RWPE1 (cell line): Measurements from ENCODE around the gene SIK3.
"Not testable (repeated sequence)": the region's sequence is repeated elsewhere in the genome, so short reads cannot be mapped to it uniquely, and the experiment has no call there.

Source experiments
- CTCF ChIA-PET: fragments of 350-600 bp; sonication (Branson Sonifier 250); formaldehyde crosslinking; extraction: SDS; loops from one replicate; lab custom pipeline; 2021; lab: Yijun Ruan, JAX
- POLR2A ChIA-PET: fragments of 400-600 bp; formaldehyde crosslinking; extraction: SDS; loops from one replicate; lab custom pipeline; 2020; ENCODE audit warnings: antibody characterized with exemption; ENCODE audit not compliant: low non-redundant PET; lab: Yijun Ruan, JAX
- DNase-seq: peaks from one replicate; pipeline ENCODE4 v3.0.0; 2012; ENCODE audit warnings: low spot score
- H3K27ac ChIP-seq: fragments of 450-650 bp; 2 replicates; pipeline ENCODE4 v1.5.1; 2017
- CTCF ChIP-seq: fragments of 450-650 bp; conservative IDR thresholded peaks from 2 replicates; pipeline ENCODE4 v1.5.1; 2017; ENCODE audit warnings: low read depth, mild to moderate bottlenecking

The SIK3 gene

GRCh38 chr11:117055469-117055868 lies 42.8 kb downstream of the SIK3 start:
- ChIA-PET POLR2A (no interaction called here), CTCF (no interaction called here)
- DNase-seq: no peak
- no peak for TF ChIP-seq CTCF
- no peak overlapping the region for H3K27ac ChIP-seq

GRCh38 chr11:117054382-117054781 lies 43.8 kb downstream of the SIK3 start:
- no peak for DNase-seq
- ChIA-PET POLR2A (no interaction called here), CTCF (no interaction called here)
- TF ChIP-seq CTCF: no peak
- no peak overlapping the region for H3K27ac ChIP-seq

GRCh38 chr11:117052196-117053149 lies 45.8 kb downstream of the SIK3 start:
- no peak for TF ChIP-seq CTCF
- CTCF ChIA-PET: interaction anchor here (0.7 kb wide), 1 partner anchor 14 kb away, joined by 3 read pairs; no protein-coding TSS in a partner anchor
- no peak for DNase-seq
- no peak overlapping the region for H3K27ac ChIP-seq
- POLR2A ChIA-PET: no interaction called here

- POLR2A ChIA-PET, H3K27ac ChIP-seq, DNase-seq: not testable (repeated sequence)
- CTCF ChIA-PET: interaction anchor here (0.6 to 0.7 kb wide), 3 partner anchors 27 to 1499 kb away, joined by 4 read pairs; no protein-coding TSS in a partner anchor
Observed at GRCh38 chr11:117050121-117050520, 48.1 kb downstream of the SIK3 start.

GRCh38 chr11:117046627-117047026 lies 51.6 kb downstream of the SIK3 start:
- DNase-seq, POLR2A ChIA-PET, H3K27ac ChIP-seq: not testable (repeated sequence)
- CTCF ChIA-PET: interaction anchor here (0.6 to 1.0 kb wide), 2 partner anchors 167 to 183 kb away, joined by 3 read pairs; no protein-coding TSS in a partner anchor

GRCh38 chr11:117045956-117046355 lies 52.3 kb downstream of the SIK3 start:
- no peak for DNase-seq
- TF ChIP-seq CTCF: no peak
- ChIA-PET CTCF (interaction anchor here (1.0 to 1.4 kb wide), 2 partner anchors 15 to 166 kb away, joined by 3 read pairs; no protein-coding TSS in a partner anchor), POLR2A (no interaction called here)
- no peak overlapping the region for H3K27ac ChIP-seq

- DNase-seq: no peak
Observed at GRCh38 chr11:117045196-117045595, 53.0 kb downstream of the SIK3 start.

More at GRCh38 chr11:117045196-117045595, 53.0 kb downstream of the SIK3 start:
- H3K27ac ChIP-seq: no peak overlapping the region
- no peak for TF ChIP-seq CTCF
- ChIA-PET CTCF (interaction anchor here (1.4 kb wide), 1 partner anchor 16 kb away, joined by 3 read pairs; no protein-coding TSS in a partner anchor), POLR2A (no interaction called here)
